ENCODE data around the gene SLC8A2.

Gene SLC8A2

DNA sequence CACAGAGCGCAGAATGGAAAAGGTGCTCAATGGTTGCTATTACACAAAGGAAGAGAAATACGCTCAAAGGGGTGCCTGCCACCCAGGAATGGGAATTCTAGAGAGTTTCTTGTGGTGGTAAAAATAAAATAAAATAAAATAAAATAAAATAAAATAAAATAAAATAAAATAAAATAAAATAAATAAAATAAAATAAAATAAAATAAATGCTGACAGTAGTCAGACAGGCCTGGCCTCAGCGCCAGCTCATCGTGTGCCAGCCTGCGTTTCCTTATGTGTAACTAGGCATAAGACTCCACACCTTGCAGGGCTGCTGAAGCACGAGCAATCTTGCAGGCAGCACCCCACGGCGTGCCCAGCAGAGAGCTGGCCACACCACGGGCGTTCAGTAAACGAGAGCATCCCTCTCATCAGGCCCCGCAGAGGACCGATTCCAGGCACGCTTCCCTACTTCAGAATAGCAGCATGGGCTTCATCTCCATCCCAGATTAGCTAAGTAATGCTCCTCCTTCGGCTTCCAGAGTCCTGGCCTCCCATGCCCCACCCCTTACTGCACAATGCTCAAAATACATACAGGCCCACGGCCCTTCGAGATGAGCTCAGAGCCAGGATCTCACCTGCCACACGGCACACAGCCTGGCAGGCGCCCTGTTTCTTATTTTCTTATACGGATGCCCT is 37.6 kb upstream of the SLC8A2 start:
- TF ChIP-seq YY1 (IDR thresholded peaks at IDR 0.05; ENCODE audit: low read depth) (no peak), TAF1 (IDR thresholded peaks at IDR 0.05; ENCODE audit: low read depth) (no peak), EGR1 (IDR thresholded peaks at IDR 0.05) (no peak)

DNA sequence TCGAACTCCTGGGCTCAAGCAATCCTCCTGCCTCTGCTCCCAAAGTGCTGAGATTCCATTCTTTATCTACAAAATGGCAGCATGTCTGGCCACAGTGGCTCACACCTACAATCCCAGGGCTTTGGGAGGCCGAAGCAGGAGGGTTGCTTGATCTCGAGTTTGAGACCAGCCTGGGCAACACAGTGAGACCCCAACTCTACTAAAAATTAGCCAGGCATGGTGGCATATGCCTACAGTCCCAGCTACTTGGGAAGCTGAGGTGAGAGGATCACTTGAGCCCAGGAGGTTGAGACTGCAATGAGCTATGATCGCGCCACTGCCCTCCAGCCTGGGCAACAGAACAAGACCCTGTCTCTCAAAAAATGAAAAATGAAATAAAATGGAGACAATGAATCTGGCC is 37.0 kb upstream of the SLC8A2 start:
- TF ChIP-seq, protein P1, sequence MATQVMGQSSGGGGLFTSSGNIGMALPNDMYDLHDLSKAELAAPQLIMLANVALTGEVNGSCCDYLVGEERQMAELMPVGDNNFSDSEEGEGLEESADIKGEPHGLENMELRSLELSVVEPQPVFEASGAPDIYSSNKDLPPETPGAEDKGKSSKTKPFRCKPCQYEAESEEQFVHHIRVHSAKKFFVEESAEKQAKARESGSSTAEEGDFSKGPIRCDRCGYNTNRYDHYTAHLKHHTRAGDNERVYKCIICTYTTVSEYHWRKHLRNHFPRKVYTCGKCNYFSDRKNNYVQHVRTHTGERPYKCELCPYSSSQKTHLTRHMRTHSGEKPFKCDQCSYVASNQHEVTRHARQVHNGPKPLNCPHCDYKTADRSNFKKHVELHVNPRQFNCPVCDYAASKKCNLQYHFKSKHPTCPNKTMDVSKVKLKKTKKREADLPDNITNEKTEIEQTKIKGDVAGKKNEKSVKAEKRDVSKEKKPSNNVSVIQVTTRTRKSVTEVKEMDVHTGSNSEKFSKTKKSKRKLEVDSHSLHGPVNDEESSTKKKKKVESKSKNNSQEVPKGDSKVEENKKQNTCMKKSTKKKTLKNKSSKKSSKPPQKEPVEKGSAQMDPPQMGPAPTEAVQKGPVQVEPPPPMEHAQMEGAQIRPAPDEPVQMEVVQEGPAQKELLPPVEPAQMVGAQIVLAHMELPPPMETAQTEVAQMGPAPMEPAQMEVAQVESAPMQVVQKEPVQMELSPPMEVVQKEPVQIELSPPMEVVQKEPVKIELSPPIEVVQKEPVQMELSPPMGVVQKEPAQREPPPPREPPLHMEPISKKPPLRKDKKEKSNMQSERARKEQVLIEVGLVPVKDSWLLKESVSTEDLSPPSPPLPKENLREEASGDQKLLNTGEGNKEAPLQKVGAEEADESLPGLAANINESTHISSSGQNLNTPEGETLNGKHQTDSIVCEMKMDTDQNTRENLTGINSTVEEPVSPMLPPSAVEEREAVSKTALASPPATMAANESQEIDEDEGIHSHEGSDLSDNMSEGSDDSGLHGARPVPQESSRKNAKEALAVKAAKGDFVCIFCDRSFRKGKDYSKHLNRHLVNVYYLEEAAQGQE (IDR thresholded peaks at IDR 0.05; ENCODE audit: low read depth), result no peak
- TF ChIP-seq EGR1 (IDR thresholded peaks at IDR 0.05), result no peak
- TF ChIP-seq TAF1 (IDR thresholded peaks at IDR 0.05; ENCODE audit: low read depth), result no peak
- TF ChIP-seq, protein P2, sequence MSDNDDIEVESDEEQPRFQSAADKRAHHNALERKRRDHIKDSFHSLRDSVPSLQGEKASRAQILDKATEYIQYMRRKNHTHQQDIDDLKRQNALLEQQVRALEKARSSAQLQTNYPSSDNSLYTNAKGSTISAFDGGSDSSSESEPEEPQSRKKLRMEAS (IDR thresholded peaks at IDR 0.05), result no peak
- no peak for TF ChIP-seq CEBPB (IDR thresholded peaks at IDR 0.05)
- no peak for TF ChIP-seq FOXM1 (IDR thresholded peaks at IDR 0.05; ENCODE audit: borderline replicate concordance, low read depth)
- no peak for TF ChIP-seq NFIC (IDR thresholded peaks at IDR 0.05)
- no peak for TF ChIP-seq YY1 (IDR thresholded peaks at IDR 0.05; ENCODE audit: low read depth)
- no peak for TF ChIP-seq EP300 (IDR thresholded peaks at IDR 0.05; ENCODE audit: borderline replicate concordance)
- TF ChIP-seq CREB1 (IDR thresholded peaks at IDR 0.05; ENCODE audit: low read depth), result no peak
- no peak for TF ChIP-seq TCF12 (IDR thresholded peaks at IDR 0.05; ENCODE audit: low read depth)
- TF ChIP-seq ZBTB7A (IDR thresholded peaks at IDR 0.05; ENCODE audit: low read depth), result no peak
- TF ChIP-seq, protein P3, sequence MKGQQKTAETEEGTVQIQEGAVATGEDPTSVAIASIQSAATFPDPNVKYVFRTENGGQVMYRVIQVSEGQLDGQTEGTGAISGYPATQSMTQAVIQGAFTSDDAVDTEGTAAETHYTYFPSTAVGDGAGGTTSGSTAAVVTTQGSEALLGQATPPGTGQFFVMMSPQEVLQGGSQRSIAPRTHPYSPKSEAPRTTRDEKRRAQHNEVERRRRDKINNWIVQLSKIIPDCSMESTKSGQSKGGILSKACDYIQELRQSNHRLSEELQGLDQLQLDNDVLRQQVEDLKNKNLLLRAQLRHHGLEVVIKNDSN (IDR thresholded peaks at IDR 0.05), result no peak
- no peak for TF ChIP-seq TEAD4 (IDR thresholded peaks at IDR 0.05)

DNA sequence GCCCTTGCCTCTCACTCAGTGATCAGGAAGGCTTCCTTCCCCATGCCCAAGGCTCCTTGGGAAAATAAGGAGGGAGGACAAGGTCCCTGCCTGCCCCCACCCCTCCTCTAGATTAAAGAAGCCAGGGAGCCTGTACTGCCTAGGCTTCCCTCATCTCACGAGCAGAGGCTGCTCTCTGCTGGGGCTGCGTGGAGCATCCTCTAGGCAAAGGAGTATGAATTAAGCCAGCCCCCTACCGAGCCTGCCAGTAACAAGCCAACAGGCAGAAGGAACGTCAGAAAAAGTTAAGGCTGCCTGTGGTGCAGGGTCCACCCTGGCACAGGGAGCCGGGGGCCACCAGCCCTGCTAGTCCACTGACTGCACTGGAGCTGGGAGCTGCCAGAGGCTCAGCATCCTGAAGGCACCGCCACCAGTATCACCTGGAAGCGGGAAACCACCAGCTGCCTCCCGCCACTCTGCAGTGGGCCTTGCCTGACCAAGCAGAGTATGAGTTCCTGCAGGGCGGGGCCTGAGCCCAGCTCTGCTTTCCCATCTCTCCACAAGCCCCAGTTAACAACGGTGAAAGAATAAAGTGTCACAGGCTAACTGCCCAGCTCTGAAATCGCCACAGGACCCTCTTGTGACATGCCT is 36.3 kb upstream of the SLC8A2 start:
- TF ChIP-seq RAD21 (IDR thresholded peaks at IDR 0.05; ENCODE audit: low read depth) (no peak), CEBPB (IDR thresholded peaks at IDR 0.05) (no peak), TAF1 (IDR thresholded peaks at IDR 0.05; ENCODE audit: low read depth) (no peak), EGR1 (IDR thresholded peaks at IDR 0.05) (no peak), CREB1 (IDR thresholded peaks at IDR 0.05; ENCODE audit: low read depth) (no peak)
- TF ChIP-seq, protein P3 (IDR thresholded peaks at IDR 0.05), result no peak

DNA sequence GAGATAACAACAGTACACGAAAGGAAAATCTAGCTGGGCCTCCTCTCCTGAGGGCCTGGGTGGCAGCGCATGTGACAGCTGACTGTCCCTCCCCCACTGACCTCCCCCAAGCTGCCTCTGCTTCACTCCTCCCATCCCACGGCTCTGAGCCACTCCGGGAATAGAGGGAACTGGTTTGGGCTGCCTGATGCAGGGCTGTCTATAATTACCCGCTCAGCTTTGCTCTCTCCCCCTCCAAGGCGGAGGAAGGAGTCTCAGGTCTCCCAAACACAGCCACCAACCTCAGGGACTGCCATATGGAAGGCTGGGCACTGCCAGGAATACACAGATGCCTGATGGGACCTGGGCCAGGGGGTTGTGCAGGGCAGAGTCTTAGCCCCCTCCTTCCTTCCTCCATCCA is 35.3 kb upstream of the SLC8A2 start:
- TF ChIP-seq, protein P3 (IDR thresholded peaks at IDR 0.05), result no peak
- TF ChIP-seq, protein P2 (IDR thresholded peaks at IDR 0.05), result no peak
- no peak for TF ChIP-seq YY1 (IDR thresholded peaks at IDR 0.05; ENCODE audit: low read depth)
- no peak for TF ChIP-seq TCF12 (IDR thresholded peaks at IDR 0.05; ENCODE audit: low read depth)

DNA sequence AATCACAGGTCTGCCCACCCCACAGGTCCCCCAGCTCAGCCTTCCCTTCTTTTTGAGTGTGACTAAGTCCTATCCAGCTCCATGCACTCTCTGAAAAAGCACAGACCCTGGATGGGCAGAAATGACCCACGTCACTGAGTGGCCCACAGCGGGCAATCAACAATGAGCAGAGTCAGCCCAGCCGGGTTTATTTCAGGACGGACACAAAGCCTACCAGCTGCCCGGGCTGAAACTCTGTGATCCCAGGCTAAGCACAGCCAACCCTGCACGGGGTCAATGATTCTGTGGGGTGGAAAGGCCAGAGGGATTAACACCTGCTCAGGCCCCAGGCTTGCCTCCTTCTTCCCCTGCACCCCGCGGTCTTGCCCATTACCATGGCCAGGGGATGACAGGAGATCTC is 34.8 kb upstream of the SLC8A2 start:
- TF ChIP-seq ZBTB7A (IDR thresholded peaks at IDR 0.05; ENCODE audit: low read depth) (no peak), NFIC (IDR thresholded peaks at IDR 0.05) (no peak)
- TF ChIP-seq, protein P1 (IDR thresholded peaks at IDR 0.05; ENCODE audit: low read depth), result no peak

DNA sequence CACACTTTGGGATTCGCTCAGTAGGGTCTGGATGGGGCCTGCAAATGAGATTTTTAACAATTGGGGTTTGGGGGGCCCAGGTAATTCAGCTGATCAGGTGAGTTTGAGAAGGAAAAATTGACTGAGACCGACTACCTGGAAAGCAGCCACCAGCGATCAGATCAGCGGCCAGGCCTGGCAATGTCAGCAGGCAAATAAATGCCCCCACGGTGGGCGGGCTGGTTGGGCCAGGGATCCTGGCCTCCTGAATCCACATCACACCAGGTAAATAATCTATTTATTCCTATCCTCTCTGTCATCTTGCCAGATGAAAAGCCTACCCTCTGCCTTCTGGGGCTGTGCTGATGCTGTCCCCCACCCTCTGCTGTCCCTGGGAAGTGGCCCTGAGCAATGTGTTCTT is 33.8 kb upstream of the SLC8A2 start:
- TF ChIP-seq CEBPB (IDR thresholded peaks at IDR 0.05) (no peak), TAF1 (IDR thresholded peaks at IDR 0.05; ENCODE audit: low read depth) (no peak), EGR1 (IDR thresholded peaks at IDR 0.05) (no peak), FOXM1 (IDR thresholded peaks at IDR 0.05; ENCODE audit: borderline replicate concordance, low read depth) (no peak)
- TF ChIP-seq, protein P3 (IDR thresholded peaks at IDR 0.05), result no peak
- TF ChIP-seq, protein P2 (IDR thresholded peaks at IDR 0.05), result no peak

All from Ishikawa (cell line).